HEK293 (cell line): ENCODE results near the gene SCN4A.

Source experiments
- CTCF ChIA-PET: fragments of 350-600 bp; formaldehyde crosslinking; extraction: SDS; loops from one replicate; lab custom pipeline; 2021; ENCODE audit warnings: antibody characterized with exemption; lab: Yijun Ruan, JAX
- POLR2A ChIA-PET: fragments of 300-600 bp; formaldehyde crosslinking; extraction: SDS; loops from one replicate; lab custom pipeline; 2020; ENCODE audit warnings: antibody characterized with exemption, inconsistent platforms; lab: Yijun Ruan, JAX
- H3K27ac ChIP-seq: fragments of 200-500 bp; sonication (Bioruptor generic); 2 replicates; pipeline ENCODE4 v1.5.1; 2014; ENCODE audit warnings: low read depth, low read length, control low read depth, inconsistent platforms; ENCODE audit errors: extremely low read depth
- H3K36me3 ChIP-seq, 2 experiments: fragments of 200-500 bp in 1 of 2; sonication (Bioruptor generic) in 1 of 2; 1 replicate in 1 of 2; 2 replicates in 1 of 2; pipeline ENCODE4 v1.5.1; 2014 to 2017; ENCODE audit warnings: inconsistent platforms in 2 of 2, low read length in 2 of 2; ENCODE audit not compliant: control insufficient read depth in 2 of 2, insufficient read depth in 1 of 2
- H3K4me1 ChIP-seq: fragments of 200-500 bp; sonication (Bioruptor generic); 2 replicates; pipeline ENCODE4 v1.5.1; 2014; ENCODE audit warnings: mild to moderate bottlenecking, low read length, inconsistent platforms; ENCODE audit not compliant: control insufficient read depth, insufficient read depth
- H3K4me3 ChIP-seq: 2 replicates; pipeline ENCODE4 v1.5.1; 2011; ENCODE audit warnings: low read depth, mild to moderate bottlenecking, control low read depth, low read length, moderate library complexity
- H3K9me3 ChIP-seq: fragments of 200-500 bp; sonication (Bioruptor generic); 2 replicates; pipeline ENCODE4 v1.5.1; 2014; ENCODE audit warnings: low read depth, low read length, inconsistent platforms; ENCODE audit not compliant: control insufficient read depth, insufficient read depth
- GLIS1 ChIP-seq: fragments of 450-650 bp; formaldehyde crosslinking; IDR thresholded peaks from 2 replicates; pipeline ENCODE4 v1.5.1; 2016; ENCODE audit warnings: missing biosample characterization, missing genetic modification characterization
- HOXD13 ChIP-seq: sonication (generic); formaldehyde crosslinking; IDR thresholded peaks from 2 replicates; pipeline ENCODE4 v1.8.0; 2022; ENCODE audit warnings: missing genetic modification reagents, borderline replicate concordance
- MEIS1 ChIP-seq: sonication (generic); formaldehyde crosslinking; IDR thresholded peaks from 2 replicates; pipeline ENCODE4 v1.8.1; 2022; ENCODE audit warnings: missing genetic modification reagents, mild to moderate bottlenecking, borderline replicate concordance
- SETDB1 ChIP-seq: IDR thresholded peaks from one replicate; pipeline ENCODE4 v1.6.1; 2017; ENCODE audit warnings: mild to moderate bottlenecking, low read length, moderate library complexity, mixed read lengths; ENCODE audit not compliant: insufficient read length
- ZBTB8A ChIP-seq: fragments of 450-650 bp; formaldehyde crosslinking; IDR thresholded peaks from 2 replicates; pipeline ENCODE4 v1.5.1; 2016; ENCODE audit warnings: missing biosample characterization, missing genetic modification characterization
- ZIC2 ChIP-seq: fragments of 450-650 bp; formaldehyde crosslinking; IDR thresholded peaks from 2 replicates; pipeline ENCODE4 v1.5.1; 2016; ENCODE audit warnings: missing biosample characterization, missing genetic modification characterization
- ZNF112 ChIP-seq: fragments of 450-650 bp; formaldehyde crosslinking; IDR thresholded peaks from 2 replicates; pipeline ENCODE4 v1.5.0; 2017; ENCODE audit warnings: missing biosample characterization, missing genetic modification characterization
- ZNF121 ChIP-seq: fragments of 450-650 bp; formaldehyde crosslinking; IDR thresholded peaks from 2 replicates; pipeline ENCODE4 v1.5.1; 2016; ENCODE audit warnings: missing biosample characterization, missing genetic modification characterization
- ZNF16 ChIP-seq: fragments of 450-650 bp; formaldehyde crosslinking; IDR thresholded peaks from 2 replicates; pipeline ENCODE4 v1.5.1; 2016; ENCODE audit warnings: low read depth, missing biosample characterization, missing genetic modification characterization
- ZNF239 ChIP-seq: fragments of 450-650 bp; formaldehyde crosslinking; IDR thresholded peaks from 2 replicates; pipeline ENCODE4 v1.5.1; 2016; ENCODE audit warnings: missing biosample characterization, missing genetic modification characterization
- ZNF529 ChIP-seq: fragments of 450-650 bp; formaldehyde crosslinking; IDR thresholded peaks from 2 replicates; pipeline ENCODE4 v1.5.1; 2017; ENCODE audit warnings: missing genetic modification characterization, missing biosample characterization; ENCODE audit not compliant: insufficient replicate concordance
- ZNF776 ChIP-seq: fragments of 450-650 bp; formaldehyde crosslinking; IDR thresholded peaks from 2 replicates; pipeline ENCODE4 v1.5.0; 2017; ENCODE audit warnings: missing biosample characterization, missing genetic modification characterization, borderline replicate concordance
- ZNF830 ChIP-seq: fragments of 450-650 bp; IDR thresholded peaks from 2 replicates; pipeline ENCODE4 v1.5.0; 2018; ENCODE audit warnings: missing biosample characterization, missing genetic modification characterization, low read depth, mild to moderate bottlenecking, moderate library complexity
- ZNF837 ChIP-seq: fragments of 450-650 bp; formaldehyde crosslinking; IDR thresholded peaks from 2 replicates; pipeline ENCODE4 v1.5.1; 2016; ENCODE audit warnings: missing biosample characterization, missing genetic modification characterization
- TF ChIP-seq, protein P1 (sequence below): fragments of 450-650 bp; formaldehyde crosslinking; IDR thresholded peaks from 2 replicates; pipeline ENCODE4 v1.5.1; 2017; ENCODE audit warnings: missing biosample characterization, missing genetic modification characterization
- TF ChIP-seq, protein P2 (sequence below): sonication (generic); formaldehyde crosslinking; IDR thresholded peaks from 2 replicates; pipeline ENCODE4 v1.8.1; 2022; ENCODE audit warnings: mild to moderate bottlenecking, moderate library complexity, missing genetic modification reagents

SCN4A gene

DNA sequence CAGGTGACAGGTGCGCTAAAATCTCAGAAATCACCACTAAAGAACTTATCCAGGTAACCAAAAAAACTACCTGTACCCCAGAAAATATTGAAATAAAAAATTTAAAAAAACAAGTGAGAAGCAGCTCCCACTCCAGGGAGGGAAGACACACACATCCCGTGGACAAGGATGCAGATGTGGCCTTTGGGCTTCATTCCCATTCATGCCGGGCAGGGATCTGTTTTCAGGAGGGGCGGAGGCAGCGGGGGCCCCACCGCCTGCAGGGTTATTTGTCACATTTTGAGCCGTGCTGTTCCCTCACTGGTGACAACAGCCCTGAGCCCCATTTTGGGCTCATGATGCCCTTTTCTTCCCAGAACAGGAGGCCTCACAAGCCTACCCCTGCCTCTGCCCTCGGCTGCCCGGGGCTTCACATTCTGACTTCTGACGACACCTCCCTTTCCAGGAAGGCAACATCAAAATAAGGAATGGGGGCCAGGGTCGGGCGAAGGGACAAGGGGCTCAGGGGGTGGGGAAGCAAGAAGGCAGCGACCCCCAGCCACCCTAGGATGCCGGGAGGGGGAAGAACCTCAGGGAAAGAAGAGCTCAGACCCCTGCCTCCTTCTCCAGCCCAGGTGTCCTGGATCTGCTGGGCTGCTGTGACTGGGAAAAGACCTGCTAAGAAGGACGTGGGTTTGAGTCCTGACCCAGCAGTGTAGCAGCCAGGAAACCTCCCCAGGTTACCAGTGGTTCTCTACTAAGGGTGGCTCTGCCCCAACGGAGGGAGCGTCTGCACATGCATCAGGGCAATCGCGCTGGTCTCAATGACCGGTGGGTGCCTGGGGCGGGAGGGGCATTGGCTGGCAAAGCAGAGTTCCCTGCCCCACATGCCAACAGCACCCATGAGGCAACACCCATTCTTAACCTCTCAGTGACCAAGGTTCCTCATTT is 38.3 kb downstream of the SCN4A start:
- ChIA-PET CTCF (interaction anchor here (0.6 to 3.0 kb wide), 5 partner anchors 12 to 33 kb away, joined by 3 to 14 read pairs (median 6); partner anchors contain the start of gene GH1), POLR2A (no interaction called here)
- H3K27ac ChIP-seq = no peak overlapping the region
- H3K9me3 ChIP-seq = no peaks in the 10 kb centered on the region
- H3K4me1 ChIP-seq = no peaks in the 10 kb centered on the region
- TF ChIP-seq ZBTB8A (tag by site-specific recombination) (0 out of 2 replicates have a peak, but pooled peaks have one; percentile 25), ZNF121 (tag by site-specific recombination) (no peak)
- H3K36me3 ChIP-seq = no peaks in the 10 kb centered on the region
- no peak overlapping the region for H3K4me3 ChIP-seq

DNA sequence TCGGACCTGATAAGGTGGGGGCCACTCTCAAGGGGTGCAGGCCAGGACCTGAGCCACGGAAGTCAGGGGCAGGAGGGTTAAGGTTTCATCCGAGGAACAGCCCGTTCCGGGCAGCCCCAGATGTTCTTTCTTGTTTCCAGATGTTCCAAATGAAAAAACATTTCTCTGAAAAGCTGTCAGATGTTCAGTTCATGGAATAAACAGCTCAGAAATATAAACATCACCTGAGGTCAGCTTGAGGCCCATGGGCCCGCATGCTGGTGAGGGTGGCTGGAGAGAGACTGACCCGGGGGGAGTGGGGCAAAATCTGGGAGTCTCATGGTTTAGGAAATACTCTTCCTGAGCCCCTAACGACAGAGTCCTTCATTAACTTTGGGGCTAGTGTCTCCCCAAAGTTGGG is 39.1 kb downstream of the SCN4A start:
- TF ChIP-seq ZNF239 = no peak
- TF ChIP-seq HOXD13 (CRISPR knock-in tag) = no peak
- TF ChIP-seq ZNF112 (tag by site-specific recombination) = no peak
- Histone ChIP-seq H3K4me3 (no peak overlapping the region), H3K4me1 (no peaks in the 10 kb centered on the region), H3K9me3 (no peaks in the 10 kb centered on the region), H3K27ac (no peak overlapping the region), H3K36me3 (no peaks in the 10 kb centered on the region)
- ChIA-PET POLR2A (no interaction called here), CTCF (interaction anchor here (0.5 to 3.0 kb wide), 5 partner anchors 9 to 139 kb away, joined by 3 to 14 read pairs (median 3); partner anchors contain the start of gene GH1)

DNA sequence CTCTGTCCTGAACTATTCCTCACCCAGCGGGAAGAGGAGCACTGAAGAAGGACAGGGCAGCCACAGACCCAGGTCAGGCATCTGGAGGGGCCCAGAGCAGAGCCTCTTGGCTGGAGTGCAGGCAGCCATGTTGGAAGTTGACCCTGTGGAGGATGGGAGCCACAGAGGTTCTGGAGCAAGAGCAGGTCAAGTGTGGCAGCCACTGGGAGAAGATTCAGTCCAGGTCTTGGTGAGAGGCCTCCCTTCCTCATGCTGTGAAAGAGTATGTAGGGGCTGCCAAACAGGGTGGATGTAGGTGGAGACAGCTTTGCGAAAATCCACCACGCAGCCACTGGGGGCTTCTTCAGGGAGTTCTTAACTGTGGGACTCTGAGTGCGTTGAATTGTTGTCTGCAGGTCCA is 40.0 kb downstream of the SCN4A start:
- Histone ChIP-seq H3K9me3 (no peaks in the 10 kb centered on the region), H3K27ac (no peak overlapping the region), H3K4me3 (no peak overlapping the region), H3K4me1 (no peaks in the 10 kb centered on the region), H3K36me3 (no peaks in the 10 kb centered on the region)
- ChIA-PET POLR2A (no interaction called here), CTCF (interaction anchor here (0.6 to 2.0 kb wide), 3 partner anchors 9 to 318 kb away, joined by 3 to 11 read pairs (median 5); partner anchors contain the start of gene GH1)
- TF ChIP-seq ZNF16 (tag by site-specific recombination) (peak; percentile 65; the same call in 1 of the 2 replicates), ZNF830 (no peak)

DNA sequence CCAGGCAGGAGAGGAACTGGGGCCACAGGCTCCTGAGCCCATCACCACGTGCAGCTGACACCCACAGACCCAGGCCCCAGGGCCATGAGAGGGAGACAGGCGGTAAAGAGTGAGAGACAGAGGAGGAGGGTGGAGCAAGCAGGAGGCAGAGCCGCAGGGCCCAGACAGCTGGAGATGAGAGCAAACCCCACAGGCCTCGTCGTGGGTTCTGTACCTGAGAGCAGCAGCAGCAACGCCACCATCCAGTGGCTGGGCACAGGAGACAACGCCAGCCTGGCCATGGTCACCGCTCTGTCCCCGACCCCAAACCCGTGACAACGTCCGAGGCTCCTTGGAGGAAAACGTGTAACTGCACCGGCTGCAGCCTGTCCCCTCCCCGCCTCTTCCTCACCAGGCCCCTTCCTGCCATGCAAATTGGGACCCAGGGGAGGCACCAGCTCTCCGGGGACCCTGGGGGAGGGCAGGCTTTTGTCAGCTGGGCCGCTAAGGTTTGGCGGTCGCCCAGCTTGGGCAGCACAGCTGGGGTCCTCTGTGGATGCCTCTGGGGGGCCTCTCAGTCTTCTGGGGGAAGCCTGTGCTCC is 40.6 kb downstream of the SCN4A start, which contains the start of gene CD79B:
Gene CD79B (minus strand): TSS at position 351 of the 581 bp plus-strand sequence. CDS start 70 bp downstream, at position 281.
- TF ChIP-seq ZNF529 (no peak), ZNF776 (tag by site-specific recombination) (no peak), SETDB1 (no peak), GLIS1 (tag by site-specific recombination) (peak; percentile 62), ZIC2 (tag by site-specific recombination) (peak; percentile 33), MEIS1 (CRISPR knock-in tag) (no peak), ZNF837 (tag by site-specific recombination) (no peak)
- TF ChIP-seq, protein P1, sequence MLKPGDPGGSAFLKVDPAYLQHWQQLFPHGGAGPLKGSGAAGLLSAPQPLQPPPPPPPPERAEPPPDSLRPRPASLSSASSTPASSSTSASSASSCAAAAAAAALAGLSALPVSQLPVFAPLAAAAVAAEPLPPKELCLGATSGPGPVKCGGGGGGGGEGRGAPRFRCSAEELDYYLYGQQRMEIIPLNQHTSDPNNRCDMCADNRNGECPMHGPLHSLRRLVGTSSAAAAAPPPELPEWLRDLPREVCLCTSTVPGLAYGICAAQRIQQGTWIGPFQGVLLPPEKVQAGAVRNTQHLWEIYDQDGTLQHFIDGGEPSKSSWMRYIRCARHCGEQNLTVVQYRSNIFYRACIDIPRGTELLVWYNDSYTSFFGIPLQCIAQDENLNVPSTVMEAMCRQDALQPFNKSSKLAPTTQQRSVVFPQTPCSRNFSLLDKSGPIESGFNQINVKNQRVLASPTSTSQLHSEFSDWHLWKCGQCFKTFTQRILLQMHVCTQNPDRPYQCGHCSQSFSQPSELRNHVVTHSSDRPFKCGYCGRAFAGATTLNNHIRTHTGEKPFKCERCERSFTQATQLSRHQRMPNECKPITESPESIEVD = no peak
- TF ChIP-seq, protein P2, sequence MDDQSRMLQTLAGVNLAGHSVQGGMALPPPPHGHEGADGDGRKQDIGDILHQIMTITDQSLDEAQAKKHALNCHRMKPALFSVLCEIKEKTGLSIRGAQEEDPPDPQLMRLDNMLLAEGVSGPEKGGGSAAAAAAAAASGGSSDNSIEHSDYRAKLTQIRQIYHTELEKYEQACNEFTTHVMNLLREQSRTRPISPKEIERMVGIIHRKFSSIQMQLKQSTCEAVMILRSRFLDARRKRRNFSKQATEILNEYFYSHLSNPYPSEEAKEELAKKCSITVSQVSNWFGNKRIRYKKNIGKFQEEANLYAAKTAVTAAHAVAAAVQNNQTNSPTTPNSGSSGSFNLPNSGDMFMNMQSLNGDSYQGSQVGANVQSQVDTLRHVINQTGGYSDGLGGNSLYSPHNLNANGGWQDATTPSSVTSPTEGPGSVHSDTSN (CRISPR knock-in tag) = no peak
- Histone ChIP-seq H3K4me3 (no peak within 1 kb of the TSS), H3K4me1 (no peaks in the 10 kb centered on the region), H3K27ac (no peak within 1 kb of the TSS), H3K36me3 (no peaks in the 10 kb centered on the region), H3K9me3 (no peaks in the 10 kb centered on the region)
- ChIA-PET POLR2A (no interaction called here), CTCF (interaction anchor here (0.6 to 3.0 kb wide), 2 partner anchors 13 to 318 kb away, joined by 5 to 17 read pairs; partner anchors contain the start of gene GH1)
